Astrocyte (in vitro differentiated cells and primary cell): ENCODE measurements around the gene FOXA1. TPM values are rescaled to one million over a fixed set of nuclear protein-coding genes. Genes with fewer than 3 reads are reported as not detected.

ENCODE experiments used
- DNase-seq: peaks from one replicate; pipeline ENCODE4 v3.0.0-alpha.2; 2010; ENCODE audit warnings: low read depth
- FAIRE-seq: peaks from 2 replicates; lab custom pipeline; 2011; peaks lifted over from hg19 to GRCh38; lab: Jason Lieb, UNC
- H2AFZ ChIP-seq: 2 replicates; pipeline ENCODE4 v1.6.0; 2012; ENCODE audit warnings: low read depth, low read length, inconsistent platforms
- H3K27ac ChIP-seq: 2 replicates; pipeline ENCODE4 v1.5.1; 2011; ENCODE audit warnings: low read depth, low read length, inconsistent platforms
- H3K27me3 ChIP-seq: 2 replicates; pipeline ENCODE4 v1.6.0; 2011; ENCODE audit warnings: low read length, inconsistent platforms; ENCODE audit not compliant: insufficient read depth
- H3K36me3 ChIP-seq: 2 replicates; pipeline ENCODE4 v1.5.1; 2011; ENCODE audit warnings: low read length, inconsistent platforms; ENCODE audit not compliant: insufficient read depth
- H3K4me1 ChIP-seq: 2 replicates; pipeline ENCODE4 v1.5.1; 2011; ENCODE audit warnings: low read length, inconsistent platforms; ENCODE audit not compliant: insufficient read depth
- H3K4me2 ChIP-seq: 2 replicates; pipeline ENCODE4 v1.6.0; 2012; ENCODE audit warnings: low read length, inconsistent platforms
- H3K4me3 ChIP-seq: 2 replicates; pipeline ENCODE4 v1.5.1; 2011; ENCODE audit warnings: low read depth, mild to moderate bottlenecking, low read length, inconsistent platforms; ENCODE audit not compliant: insufficient read depth
- H3K79me2 ChIP-seq: 2 replicates; pipeline ENCODE4 v1.6.0; 2012; ENCODE audit warnings: mild to moderate bottlenecking, low read length, inconsistent platforms; ENCODE audit not compliant: insufficient read depth
- H3K9ac ChIP-seq: 2 replicates; pipeline ENCODE4 v1.6.0; 2012; ENCODE audit warnings: mild to moderate bottlenecking, low read length, inconsistent platforms
- H3K9me3 ChIP-seq: 2 replicates; pipeline ENCODE4 v1.5.1; 2012; ENCODE audit warnings: low read depth, mild to moderate bottlenecking, low read length, inconsistent platforms; ENCODE audit not compliant: insufficient read depth
- H4K20me1 ChIP-seq: 2 replicates; pipeline ENCODE4 v1.6.0; 2012; ENCODE audit warnings: low read length, inconsistent platforms; ENCODE audit not compliant: insufficient read depth
- H3K27ac Mint-ChIP-seq: one replicate; pipeline ENCODE4 v1.8.0; 2021; ENCODE audit warnings: mild to moderate bottlenecking, mixed read lengths; ENCODE audit not compliant: unreplicated experiment
- H3K27me3 Mint-ChIP-seq: one replicate; pipeline ENCODE4 v1.8.0; 2021; ENCODE audit warnings: low read depth, mixed read lengths; ENCODE audit not compliant: unreplicated experiment
- H3K36me3 Mint-ChIP-seq: one replicate; pipeline ENCODE4 v1.8.0; 2021; ENCODE audit warnings: low read depth, mixed read lengths; ENCODE audit not compliant: unreplicated experiment
- H3K4me1 Mint-ChIP-seq: one replicate; pipeline ENCODE4 v1.8.0; 2021; ENCODE audit warnings: low read depth, mixed read lengths; ENCODE audit not compliant: unreplicated experiment
- H3K4me3 Mint-ChIP-seq: one replicate; pipeline ENCODE4 v1.8.0; 2021; ENCODE audit warnings: mild to moderate bottlenecking, moderate library complexity, mixed read lengths; ENCODE audit not compliant: unreplicated experiment
- H3K9me3 Mint-ChIP-seq: one replicate; pipeline ENCODE4 v1.8.0; 2021; ENCODE audit warnings: mild to moderate bottlenecking, mixed read lengths; ENCODE audit not compliant: unreplicated experiment
- EZH2 ChIP-seq: IDR thresholded peaks from 2 replicates; pipeline ENCODE4 v1.6.1; 2012; ENCODE audit warnings: mild to moderate bottlenecking, low read length, inconsistent platforms; ENCODE audit not compliant: insufficient read depth
- total RNA-seq: library from RNA; stranded (reverse); gene quantifications from 2 replicates; pipeline ENCODE4 v1.2.1, GENCODE V29; 2021
- TF ChIP-seq, protein P1 (sequence below): IDR thresholded peaks from 2 replicates; pipeline ENCODE4 v1.5.1; 2011; ENCODE audit warnings: low read depth, mild to moderate bottlenecking, inconsistent platforms, low read length, moderate library complexity; ENCODE audit not compliant: insufficient read depth

Gene FOXA1
- total RNA-seq, 1 donor from 2014 or later: 0.11 TPM

DNA sequence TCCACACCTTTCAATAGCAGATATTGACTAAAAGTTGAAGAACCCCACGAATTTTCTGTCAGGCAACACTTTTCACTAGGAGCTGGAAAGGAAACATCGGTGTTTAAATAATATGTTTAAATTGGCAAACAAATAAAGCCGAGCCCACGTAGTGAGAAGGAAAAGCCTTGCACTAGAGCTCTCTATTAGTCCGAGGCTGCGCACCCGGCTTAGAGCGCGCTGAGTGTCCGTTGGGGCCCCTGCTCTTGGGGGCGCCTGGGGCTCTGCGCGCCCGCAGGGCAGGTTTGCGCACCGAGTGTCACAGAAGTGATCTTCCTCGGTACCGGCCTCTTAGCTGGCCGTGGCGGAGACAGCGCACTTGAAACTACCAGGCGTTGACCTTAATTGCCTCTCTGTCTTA is 6.8 kb upstream of the FOXA1 start:
- Mint-ChIP-seq H3K9me3 (peaks cover 13% of the 10 kb centered on the region), H3K27ac (no peak overlapping the region), H3K4me3 (no peak overlapping the region), H3K36me3 (peaks cover 4% of the 10 kb centered on the region), H3K27me3 (peaks cover 94% of the 10 kb centered on the region), H3K4me1 (no peaks in the 10 kb centered on the region)
- Histone ChIP-seq H3K4me3 (no peak overlapping the region), H3K27ac (no peak overlapping the region), H2AFZ (no peak overlapping the region), H3K4me1 (no peaks in the 10 kb centered on the region), H3K36me3 (no peaks in the 10 kb centered on the region), H3K9ac (no peak overlapping the region), H3K27me3 (peaks cover 94% of the 10 kb centered on the region), H3K9me3 (peaks cover 6% of the 10 kb centered on the region), H4K20me1 (no peaks in the 10 kb centered on the region), H3K4me2 (no peak overlapping the region), H3K79me2 (no peaks in the 10 kb centered on the region)
- TF ChIP-seq EZH2: no peak
- TF ChIP-seq, protein P1, sequence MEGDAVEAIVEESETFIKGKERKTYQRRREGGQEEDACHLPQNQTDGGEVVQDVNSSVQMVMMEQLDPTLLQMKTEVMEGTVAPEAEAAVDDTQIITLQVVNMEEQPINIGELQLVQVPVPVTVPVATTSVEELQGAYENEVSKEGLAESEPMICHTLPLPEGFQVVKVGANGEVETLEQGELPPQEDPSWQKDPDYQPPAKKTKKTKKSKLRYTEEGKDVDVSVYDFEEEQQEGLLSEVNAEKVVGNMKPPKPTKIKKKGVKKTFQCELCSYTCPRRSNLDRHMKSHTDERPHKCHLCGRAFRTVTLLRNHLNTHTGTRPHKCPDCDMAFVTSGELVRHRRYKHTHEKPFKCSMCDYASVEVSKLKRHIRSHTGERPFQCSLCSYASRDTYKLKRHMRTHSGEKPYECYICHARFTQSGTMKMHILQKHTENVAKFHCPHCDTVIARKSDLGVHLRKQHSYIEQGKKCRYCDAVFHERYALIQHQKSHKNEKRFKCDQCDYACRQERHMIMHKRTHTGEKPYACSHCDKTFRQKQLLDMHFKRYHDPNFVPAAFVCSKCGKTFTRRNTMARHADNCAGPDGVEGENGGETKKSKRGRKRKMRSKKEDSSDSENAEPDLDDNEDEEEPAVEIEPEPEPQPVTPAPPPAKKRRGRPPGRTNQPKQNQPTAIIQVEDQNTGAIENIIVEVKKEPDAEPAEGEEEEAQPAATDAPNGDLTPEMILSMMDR: no peak
- DNase-seq: no peak
- FAIRE-seq: no peak

DNA sequence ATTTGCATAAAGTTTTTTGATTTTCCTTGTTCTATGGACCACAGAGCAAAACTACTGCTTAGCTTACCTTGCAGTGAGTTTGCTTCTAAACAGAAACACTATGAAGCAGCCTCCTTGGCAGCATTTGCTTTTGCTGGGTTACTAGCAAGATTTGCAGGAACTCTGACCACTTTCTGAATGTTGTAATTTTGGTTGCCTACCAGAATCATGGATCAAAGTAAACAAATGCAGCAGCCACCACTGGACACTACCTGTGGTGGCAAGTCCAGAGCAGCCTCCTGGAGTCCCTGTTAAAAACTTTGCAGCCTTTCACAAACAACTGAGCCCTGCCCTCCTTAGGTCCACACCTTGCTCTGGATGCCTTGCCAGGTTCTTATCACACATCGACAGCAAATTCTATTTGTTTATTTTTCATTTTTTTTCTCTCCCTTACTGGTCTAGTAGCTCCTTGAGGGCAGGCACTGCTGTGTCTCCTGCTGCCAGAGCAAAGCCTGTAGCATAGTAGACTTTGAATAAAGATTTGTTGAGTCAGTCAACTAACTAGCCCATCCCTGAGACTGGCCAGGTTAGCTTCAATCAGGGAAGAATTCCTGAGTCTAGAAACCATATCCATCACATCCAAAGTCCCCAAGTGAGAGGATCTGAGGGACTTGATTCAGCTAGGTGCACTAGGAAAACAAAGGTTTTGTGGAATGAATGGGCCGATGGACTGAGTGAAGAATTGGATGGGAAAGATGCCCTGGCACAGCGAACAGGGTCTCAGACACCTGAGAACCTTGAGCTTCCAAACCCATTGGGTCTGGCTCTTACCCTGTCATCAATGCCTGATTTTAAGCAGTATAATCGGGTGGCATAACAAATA is 6.1 kb upstream of the FOXA1 start:
- peaks cover 96% of the 10 kb centered on the region for H3K27me3 Mint-ChIP-seq
- FAIRE-seq (no peak), DNase-seq (no peak)
- H3K9me3 Mint-ChIP-seq: peaks cover 13% of the 10 kb centered on the region
- H3K4me3 ChIP-seq: no peak overlapping the region
- H2AFZ ChIP-seq: no peak overlapping the region
- no peaks in the 10 kb centered on the region for H3K36me3 ChIP-seq
- H3K27ac Mint-ChIP-seq: no peak overlapping the region
- peaks cover 6% of the 10 kb centered on the region for H3K9me3 ChIP-seq
- H3K4me2 ChIP-seq: no peak overlapping the region
- no peak overlapping the region for H3K4me3 Mint-ChIP-seq
- H4K20me1 ChIP-seq: no peaks in the 10 kb centered on the region
- H3K36me3 Mint-ChIP-seq: peaks cover 4% of the 10 kb centered on the region
- no peak for TF ChIP-seq EZH2
- TF ChIP-seq, protein P1: no peak
- H3K79me2 ChIP-seq: no peaks in the 10 kb centered on the region
- no peak overlapping the region for H3K27ac ChIP-seq
- H3K9ac ChIP-seq: no peak overlapping the region
- peaks cover 98% of the 10 kb centered on the region for H3K27me3 ChIP-seq
- no peaks in the 10 kb centered on the region for H3K4me1 ChIP-seq
- no peaks in the 10 kb centered on the region for H3K4me1 Mint-ChIP-seq
